Endodermal cell (in vitro differentiated cells): ENCODE measurements around the gene TSTD1. TPM values are rescaled to one million over a fixed set of nuclear protein-coding genes. Genes with fewer than 3 reads are reported as not detected.

ENCODE experiments used
- DNase-seq: peaks from one replicate; pipeline ENCODE4 v3.0.0-alpha.2; 2017
- H3K27ac ChIP-seq: 2 replicates; pipeline ENCODE4 v1.5.1; 2013; ENCODE audit warnings: mild to moderate bottlenecking, low read depth, low read length, moderate library complexity
- H3K27me3 ChIP-seq: 2 replicates; pipeline ENCODE4 v1.6.1; 2013; ENCODE audit warnings: mild to moderate bottlenecking, low read length, moderate library complexity; ENCODE audit not compliant: insufficient read depth, control insufficient read depth, poor library complexity, severe bottlenecking
- H3K36me3 ChIP-seq: 2 replicates; pipeline ENCODE4 v1.7.0; 2013; ENCODE audit warnings: mild to moderate bottlenecking, low read length, moderate library complexity; ENCODE audit not compliant: control insufficient read depth, insufficient read depth
- H3K4me1 ChIP-seq: one replicate; pipeline ENCODE4 v1.7.0; 2013; ENCODE audit warnings: low read length; ENCODE audit not compliant: control insufficient read depth, insufficient read depth
- H3K4me3 ChIP-seq: 2 replicates; pipeline ENCODE4 v1.5.1; 2013; ENCODE audit warnings: mild to moderate bottlenecking, low read length, moderate library complexity
- H3K9ac ChIP-seq: 2 replicates; pipeline ENCODE4 v1.6.1; 2013; ENCODE audit warnings: mild to moderate bottlenecking, low read length, moderate library complexity; ENCODE audit not compliant: poor library complexity, severe bottlenecking; ENCODE audit errors: extremely low read depth
- H3K9me3 ChIP-seq: 2 replicates; pipeline ENCODE4 v1.6.1; 2013; ENCODE audit warnings: mild to moderate bottlenecking, low read length, moderate library complexity; ENCODE audit not compliant: control insufficient read depth
- H3K27ac Mint-ChIP-seq: 2 replicates; pipeline ENCODE4 v1.8.0; 2020; ENCODE audit warnings: mixed read lengths
- H3K27me3 Mint-ChIP-seq: 2 replicates; pipeline ENCODE4 v1.8.0; 2021; ENCODE audit warnings: mild to moderate bottlenecking, mixed read lengths; ENCODE audit not compliant: insufficient read depth
- H3K36me3 Mint-ChIP-seq: 2 replicates; pipeline ENCODE4 v1.8.0; 2020; ENCODE audit warnings: low read depth, mixed read lengths
- H3K4me1 Mint-ChIP-seq: 2 replicates; pipeline ENCODE4 v1.8.0; 2020; ENCODE audit warnings: mixed read lengths
- H3K4me3 Mint-ChIP-seq: 2 replicates; pipeline ENCODE4 v1.8.0; 2020; ENCODE audit warnings: mild to moderate bottlenecking, moderate library complexity, mixed read lengths
- H3K9me3 Mint-ChIP-seq: 2 replicates; pipeline ENCODE4 v1.8.0; 2020; ENCODE audit warnings: mild to moderate bottlenecking, mixed read lengths
- CTCF ChIP-seq: fragments of 200-600 bp; sonication (generic); conservative IDR thresholded peaks from 2 replicates; pipeline ENCODE4 v1.5.0; 2021; ENCODE audit warnings: antibody characterized with exemption, mild to moderate bottlenecking
- WGBS, 2 experiments: methylation state at CpG; one replicate each; pipeline versions ENCODE4 v1.1.5 to v1.1.7; 2013; ENCODE audit warnings: missing lambda C conversion rate in 2 of 2, mixed read lengths in 1 of 2; ENCODE audit not compliant: insufficient coverage in 1 of 2, insufficient read length in 1 of 2; 5-methylcytosine and 5-hydroxymethylcytosine counted together
- long read RNA-seq, 4 experiments: library from polyadenylated mRNA in 2 of 4; library from RNA in 1 of 4; library from capped mRNA in 1 of 4; stranded (forward) in 3 of 4; unstranded in 1 of 4; transcript quantifications; one replicate each; pipeline ENCODE4 v2.0.0, GENCODE V29; 2020 to 2021; ENCODE audit warnings: inconsistent platforms in 1 of 4
- polyA plus RNA-seq, 2 experiments: library from polyadenylated mRNA; stranded (reverse); fragments of 50-300 nt; gene quantifications; one replicate each; pipeline ENCODE4 v1.2.3, GENCODE V29; 2013
- total RNA-seq, 2 donors: library from RNA; stranded (reverse); fragmentation: NEBNext Ultra II Directional in 1 of 2; extraction: Animal tissue kit (Norgen Biotek cat#: 25700) in 1 of 2; gene quantifications; 2 replicates in 1 of 2; 3 replicates in 1 of 2; pipeline ENCODE4 v1.2.1, GENCODE V29; 2021

Gene TSTD1
- 10 to 100 TPM; 59.1 to 76.4 TPM for total RNA-seq
- polyA plus RNA-seq (2013, experiment 1 of 2), result 45.6 TPM
- 41.6 TPM for polyA plus RNA-seq (2013, experiment 2 of 2)
- long read RNA-seq, experiment 1, transcript TSTD1-204 (4 exons, 593 nt), result major isoform, 26 of 40 reads
- long read RNA-seq, experiment 1, partial matches to known transcripts, result 0 of 40 reads
- long read RNA-seq, experiment 1, other reads (novel, unspliced or antisense), result 5 of 40 reads
- long read RNA-seq, experiment 2, transcript TSTD1-203 (3 exons, 457 nt), result minor isoform, 7 of 56 reads
- long read RNA-seq, experiment 2, transcript TSTD1-204 (4 exons, 593 nt), result major isoform, 46 of 56 reads
- long read RNA-seq, experiment 2, partial matches to known transcripts, result 0 of 56 reads
- long read RNA-seq, experiment 2, other reads (novel, unspliced or antisense), result 1 of 56 reads
- long read RNA-seq, experiment 3, transcript TSTD1-204 (4 exons, 593 nt), result major isoform, 6 of 12 reads
- long read RNA-seq, experiment 3, partial matches to known transcripts, result 0 of 12 reads
- long read RNA-seq, experiment 3, other reads (novel, unspliced or antisense), result 3 of 12 reads
- long read RNA-seq, experiment 4, partial matches to known transcripts, result 0 of 8 reads
- long read RNA-seq, experiment 4, other reads (novel, unspliced or antisense), result 7 of 8 reads

GRCh38 chr1:161038523-161039153 lies at the start of gene TSTD1:
Gene TSTD1, minus strand, starts transcription at chr1:161038964. Its CDS starts 75 bp downstream, at chr1:161038889.
- H3K36me3 ChIP-seq, result peaks cover 40% of the 10 kb centered on the region
- Mint-ChIP-seq H3K4me3 (peak within 1 kb of the TSS; percentile 87), H3K27ac (peak within 1 kb of the TSS; percentile 88), H3K27me3 (no peaks in the 10 kb centered on the region), H3K9me3 (no peaks in the 10 kb centered on the region), H3K4me1 (peaks cover 12% of the 10 kb centered on the region), H3K36me3 (peaks cover 42% of the 10 kb centered on the region)
- no peak within 1 kb of the TSS for H3K27ac ChIP-seq
- 4 to 18% methylated on average over 8 to 54 of the region's 54 CpGs for WGBS, 2 experiments
- H3K27me3 ChIP-seq, result no peaks in the 10 kb centered on the region
- peak within 1 kb of the TSS; percentile 59 for H3K9ac ChIP-seq
- H3K4me3 ChIP-seq, result peak within 1 kb of the TSS; percentile 91
- H3K9me3 ChIP-seq, result no peaks in the 10 kb centered on the region
- peaks cover 6% of the 10 kb centered on the region for H3K4me1 ChIP-seq
- peak; percentile 92 for DNase-seq
- TF ChIP-seq CTCF, result peak; percentile 15

- Histone ChIP-seq H3K4me1 (peaks cover 6% of the 10 kb centered on the region), H3K4me3 (no peak overlapping the region), H3K27ac (no peak overlapping the region), H3K9ac (no peak overlapping the region), H3K9me3 (no peaks in the 10 kb centered on the region), H3K36me3 (no peaks in the 10 kb centered on the region), H3K27me3 (no peaks in the 10 kb centered on the region)
- Mint-ChIP-seq H3K27ac (peak overlapping the region; percentile 21), H3K9me3 (no peaks in the 10 kb centered on the region), H3K4me1 (peaks cover 30% of the 10 kb centered on the region), H3K27me3 (peaks cover 2% of the 10 kb centered on the region), H3K4me3 (no peak overlapping the region), H3K36me3 (no peaks in the 10 kb centered on the region)
- no peak for TF ChIP-seq CTCF
- 79% methylated on average over 4 of the region's 4 CpGs; no CpG with 5 or more reads in 1 of the 2 experiments for WGBS, 2 experiments
- no peak for DNase-seq
Observed at GRCh38 chr1:161086457-161086856, 47.7 kb upstream of the TSTD1 start.

GRCh38 chr1:161085165-161085564 lies 46.4 kb upstream of the TSTD1 start:
- Histone ChIP-seq H3K27me3 (no peaks in the 10 kb centered on the region), H3K9me3 (no peaks in the 10 kb centered on the region), H3K27ac (no peak overlapping the region), H3K4me3 (no peak overlapping the region), H3K36me3 (no peaks in the 10 kb centered on the region), H3K4me1 (peaks cover 6% of the 10 kb centered on the region), H3K9ac (no peak overlapping the region)
- peaks cover 2% of the 10 kb centered on the region for H3K27me3 Mint-ChIP-seq
- peaks cover 30% of the 10 kb centered on the region for H3K4me1 Mint-ChIP-seq
- WGBS, 2 experiments, result 63% methylated on average over 2 of the region's 2 CpGs; no CpG with 5 or more reads in 1 of the 2 experiments
- peak overlapping the region; percentile 80 for H3K27ac Mint-ChIP-seq
- no peak for DNase-seq
- TF ChIP-seq CTCF, result no peak
- H3K9me3 Mint-ChIP-seq, result no peaks in the 10 kb centered on the region
- H3K4me3 Mint-ChIP-seq, result no peak overlapping the region
- no peaks in the 10 kb centered on the region for H3K36me3 Mint-ChIP-seq
